Stimulated activated CD4-positive, alpha-beta T cell treated with anti-CD3 and anti-CD28 coated beads, Interleukin-15, amount 100 ng/mL, for 48 hours (primary cell): ENCODE results near the gene KHDC3L.

Experiments used
- DNase-seq, 2 donors: peaks; one replicate each; pipeline ENCODE4 v3.0.0-alpha.2; 2020; ENCODE audit warnings: low read depth in 2 of 2

The KHDC3L gene, protein sequence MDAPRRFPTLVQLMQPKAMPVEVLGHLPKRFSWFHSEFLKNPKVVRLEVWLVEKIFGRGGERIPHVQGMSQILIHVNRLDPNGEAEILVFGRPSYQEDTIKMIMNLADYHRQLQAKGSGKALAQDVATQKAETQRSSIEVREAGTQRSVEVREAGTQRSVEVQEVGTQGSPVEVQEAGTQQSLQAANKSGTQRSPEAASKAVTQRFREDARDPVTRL

DNA sequence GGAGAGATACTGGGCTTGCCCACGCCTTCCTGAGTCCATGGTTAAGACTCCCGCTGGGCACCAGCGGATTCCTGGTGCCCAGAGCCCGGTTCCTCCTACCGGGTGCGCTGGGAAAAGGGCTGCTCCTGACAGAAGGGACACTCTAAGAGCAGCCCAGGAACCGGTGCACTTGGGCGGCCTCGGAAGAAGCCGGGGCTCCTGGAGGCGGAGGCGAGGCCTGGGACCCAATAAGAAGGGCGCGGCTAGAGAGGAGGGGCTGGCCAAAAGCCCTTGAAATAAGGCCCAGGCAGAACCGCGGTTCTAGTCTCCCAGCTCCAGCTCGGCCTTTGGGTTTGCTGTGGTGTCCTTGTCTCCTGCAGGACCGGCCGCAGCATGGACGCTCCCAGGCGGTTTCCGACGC is at the start of gene KHDC3L:
KHDC3L (plus strand) TSS at position 301 of the 400 bp plus-strand sequence; CDS start at position 373, 72 bp downstream.
- no peak for DNase-seq

DNA sequence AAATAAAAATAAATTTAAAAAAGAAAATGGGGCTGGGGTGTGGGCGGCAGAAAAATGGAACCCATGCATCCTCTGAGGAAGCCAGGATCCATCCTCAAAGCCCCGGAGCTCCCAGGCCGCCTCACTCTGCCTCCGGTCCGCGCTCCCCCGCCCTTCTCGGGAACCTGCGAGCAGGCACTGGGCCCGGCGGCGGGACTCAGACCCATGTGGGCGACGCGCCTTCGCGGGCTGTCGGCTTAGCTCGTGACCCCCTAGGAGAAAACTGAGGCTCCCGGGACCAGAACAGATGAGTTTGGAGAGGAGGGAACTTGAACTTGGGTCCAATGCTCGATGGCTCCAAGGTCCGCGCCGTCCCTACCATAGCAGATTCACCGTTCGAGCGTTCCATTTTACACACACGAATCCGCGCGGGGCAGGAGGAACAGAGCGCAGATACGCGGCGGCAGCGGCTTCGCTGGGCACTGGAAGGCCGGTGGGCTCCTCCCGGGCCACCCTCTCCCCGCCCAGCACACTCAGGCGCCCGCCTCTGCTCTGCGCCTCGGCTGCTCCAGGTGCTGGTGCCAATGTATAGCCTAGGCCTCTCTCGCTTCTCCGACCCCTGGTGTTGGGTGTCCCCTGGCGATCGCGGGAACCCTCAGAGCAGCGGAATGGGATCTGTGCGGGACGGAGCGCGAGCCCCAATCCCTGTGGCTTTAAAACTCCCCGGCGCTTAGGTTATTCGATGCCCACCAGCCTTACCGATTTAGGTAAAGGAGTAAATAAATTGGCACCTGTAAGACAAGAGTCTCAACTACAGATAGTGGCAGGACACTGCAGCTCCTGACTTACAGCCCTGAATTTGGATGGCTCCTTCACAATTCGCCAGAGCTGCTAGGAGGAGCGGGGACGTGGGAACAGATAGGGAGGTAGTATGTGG is 47.6 kb upstream of the KHDC3L start:
- DNase-seq: no peak

DNA sequence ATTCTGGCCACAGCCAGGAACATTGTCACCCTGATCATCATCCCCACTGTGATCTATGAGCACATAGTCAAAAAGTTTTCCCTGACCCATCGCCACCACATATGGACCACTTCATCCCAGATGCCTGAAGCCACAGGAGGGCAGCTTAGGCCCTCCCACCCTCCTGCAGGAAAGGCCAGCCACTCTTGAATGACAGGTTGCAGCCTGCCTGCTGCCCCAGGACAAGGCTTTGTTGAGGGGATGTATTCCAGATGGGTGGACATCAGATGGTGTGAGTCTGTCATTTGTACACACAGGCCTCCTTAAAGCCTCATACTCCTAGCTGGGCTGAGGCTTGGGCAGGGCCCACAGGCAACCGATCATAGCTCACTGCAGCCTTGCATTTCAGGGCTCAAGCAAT is 39.1 kb upstream of the KHDC3L start:
- DNase-seq: no peak

DNA sequence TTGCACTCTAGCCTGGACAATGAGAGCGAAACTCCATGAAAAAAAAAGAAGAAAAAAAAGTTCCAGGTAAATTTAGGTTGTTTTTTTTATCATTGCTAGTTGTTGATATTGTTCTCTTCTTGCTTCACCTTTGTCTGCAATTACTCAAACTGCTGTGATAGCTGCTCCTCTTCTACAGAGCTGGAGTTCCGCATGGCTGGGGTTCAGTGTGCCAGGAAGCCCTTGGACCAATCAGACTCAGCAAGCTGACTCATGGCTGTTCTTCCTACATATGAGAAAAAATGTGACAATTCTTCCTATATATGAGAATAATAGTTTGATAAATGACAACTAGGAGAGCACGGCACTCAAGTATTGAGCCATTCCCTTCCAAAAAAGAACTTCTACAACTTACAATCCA is 36.8 kb upstream of the KHDC3L start:
- no peak for DNase-seq

DNA sequence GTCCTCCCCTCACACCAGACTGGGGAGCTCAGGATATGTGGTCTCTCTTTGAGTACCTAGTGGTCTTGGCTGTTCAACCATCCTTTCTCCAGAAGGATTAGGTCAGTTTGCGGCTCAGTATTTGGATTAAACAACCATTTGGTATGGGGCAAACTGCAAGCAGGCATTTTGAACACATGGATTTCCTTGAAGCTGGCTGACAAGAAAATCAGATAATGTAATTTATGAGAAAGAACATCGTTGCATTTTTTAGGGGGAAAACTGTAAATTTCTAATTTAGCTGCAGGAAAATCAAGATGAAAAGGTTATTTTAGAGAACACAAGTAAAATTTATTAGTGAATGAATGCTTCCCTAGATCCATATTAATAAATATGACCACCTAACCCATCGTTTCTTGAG is 33.7 kb upstream of the KHDC3L start:
- DNase-seq: no peak

DNA sequence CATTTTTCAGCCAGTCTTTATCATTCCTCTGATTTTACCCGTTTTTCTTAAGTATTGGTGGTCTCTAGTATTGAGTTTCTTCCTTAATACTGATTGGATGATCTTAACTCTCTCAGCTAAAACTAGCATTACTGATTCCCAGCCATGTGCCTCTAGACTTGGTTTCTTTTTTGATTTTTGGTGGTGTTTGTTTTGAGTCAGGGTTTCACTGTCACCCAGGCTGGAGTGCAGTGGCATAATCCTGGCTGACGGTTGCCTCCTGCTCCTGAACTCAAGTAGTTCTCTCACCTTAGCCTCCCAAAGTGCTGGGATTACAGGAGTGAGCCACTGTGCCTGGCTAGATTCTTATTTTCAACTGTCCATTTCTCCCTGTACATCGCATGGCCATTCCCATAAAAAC is 33.3 kb upstream of the KHDC3L start:
- DNase-seq: no peak

DNA sequence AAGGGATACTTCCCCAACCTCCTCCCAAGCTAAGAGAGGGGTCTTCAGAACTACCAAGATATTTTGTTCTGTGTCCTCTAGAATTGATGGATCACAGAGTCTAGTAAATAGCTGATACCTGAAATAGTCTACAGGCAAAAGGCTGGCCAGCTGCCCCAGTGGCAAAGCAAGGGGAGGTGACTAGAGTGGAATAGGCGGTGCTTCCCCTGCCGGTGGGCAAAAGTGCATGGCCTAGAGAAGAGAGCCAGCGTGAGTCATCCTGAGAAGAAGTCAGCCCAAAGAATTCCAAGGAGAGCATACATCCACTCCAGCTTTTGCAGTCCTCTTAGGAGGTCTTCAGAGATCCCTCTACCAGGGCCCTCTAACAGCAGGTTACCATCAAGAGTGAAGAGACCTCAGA is 23.1 kb upstream of the KHDC3L start:
- no peak for DNase-seq

DNA sequence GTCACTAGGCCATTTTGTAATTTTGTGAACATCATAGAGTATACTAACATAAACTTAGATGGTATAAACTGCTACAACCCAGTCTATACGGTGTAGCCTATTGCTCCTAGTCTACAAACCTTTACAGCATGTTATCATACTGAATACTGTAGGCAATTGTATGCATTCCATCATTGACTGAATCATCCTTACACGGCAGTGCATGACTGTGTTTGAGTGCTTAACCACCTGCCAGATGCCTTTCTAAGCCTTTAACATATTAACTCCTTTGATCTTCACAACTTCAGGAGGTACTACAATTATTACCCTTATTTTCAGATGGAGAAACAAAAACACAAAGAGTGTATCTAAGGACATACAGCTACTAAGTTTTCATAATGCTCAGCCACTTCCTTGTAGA is 22.4 kb upstream of the KHDC3L start:
- no peak for DNase-seq

DNA sequence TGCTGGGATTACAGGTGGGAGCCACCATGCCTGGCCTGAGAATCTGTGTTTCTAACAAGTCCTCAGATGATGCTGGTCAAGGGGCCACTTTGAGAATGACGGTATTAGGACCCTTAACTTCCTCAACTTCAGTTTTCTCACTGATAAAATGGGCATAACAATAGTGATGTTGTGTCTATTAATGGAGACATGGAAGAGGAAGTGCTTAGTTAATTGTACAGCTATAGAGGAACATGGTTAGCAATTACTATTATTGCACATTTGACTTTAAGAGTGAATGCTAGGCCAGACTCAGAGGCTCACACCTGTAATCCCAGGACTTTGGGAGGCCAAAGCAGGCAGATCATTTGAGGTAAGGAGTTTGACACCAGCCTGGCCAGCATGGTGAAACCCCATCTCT is 21.1 kb upstream of the KHDC3L start:
- DNase-seq: no peak

DNA sequence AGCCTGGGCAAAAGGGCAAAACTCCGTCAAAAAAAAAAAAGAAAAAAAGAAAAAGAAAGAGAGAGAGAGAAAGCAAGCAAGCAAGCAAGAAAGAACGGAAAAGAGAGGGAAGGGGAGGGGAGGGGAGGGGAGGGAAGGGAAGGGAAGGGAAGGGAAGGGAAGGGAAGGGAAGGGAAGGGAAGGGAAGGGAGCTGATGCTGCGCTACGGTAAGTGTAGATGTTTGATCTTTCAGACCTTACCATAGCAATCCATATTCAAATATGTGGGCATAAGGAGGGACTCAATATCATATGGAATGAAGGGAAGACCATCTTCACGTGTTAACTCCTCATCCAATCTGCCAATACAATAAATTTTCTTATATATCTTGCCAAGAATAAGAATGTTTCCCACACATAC is 20.3 kb upstream of the KHDC3L start:
- no peak for DNase-seq

DNA sequence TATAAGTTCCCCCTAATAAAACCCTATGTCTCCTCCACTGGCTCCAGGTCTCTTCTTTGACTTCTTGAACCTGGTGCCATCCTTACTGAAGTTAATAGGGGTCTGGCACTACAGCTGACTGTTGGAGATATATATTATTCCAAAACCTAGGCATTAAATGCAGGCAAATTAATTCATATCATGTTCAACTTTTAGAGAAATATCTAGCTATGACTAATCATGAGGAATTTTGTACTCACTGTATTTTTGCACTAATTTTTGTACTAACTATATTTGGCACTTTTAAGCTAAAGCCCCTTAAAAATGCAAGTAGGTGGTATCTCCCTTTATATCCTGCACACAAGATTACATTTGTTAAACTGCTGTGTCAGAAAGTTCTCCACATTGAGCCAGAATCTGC is 19.3 kb upstream of the KHDC3L start:
- DNase-seq: no peak

DNA sequence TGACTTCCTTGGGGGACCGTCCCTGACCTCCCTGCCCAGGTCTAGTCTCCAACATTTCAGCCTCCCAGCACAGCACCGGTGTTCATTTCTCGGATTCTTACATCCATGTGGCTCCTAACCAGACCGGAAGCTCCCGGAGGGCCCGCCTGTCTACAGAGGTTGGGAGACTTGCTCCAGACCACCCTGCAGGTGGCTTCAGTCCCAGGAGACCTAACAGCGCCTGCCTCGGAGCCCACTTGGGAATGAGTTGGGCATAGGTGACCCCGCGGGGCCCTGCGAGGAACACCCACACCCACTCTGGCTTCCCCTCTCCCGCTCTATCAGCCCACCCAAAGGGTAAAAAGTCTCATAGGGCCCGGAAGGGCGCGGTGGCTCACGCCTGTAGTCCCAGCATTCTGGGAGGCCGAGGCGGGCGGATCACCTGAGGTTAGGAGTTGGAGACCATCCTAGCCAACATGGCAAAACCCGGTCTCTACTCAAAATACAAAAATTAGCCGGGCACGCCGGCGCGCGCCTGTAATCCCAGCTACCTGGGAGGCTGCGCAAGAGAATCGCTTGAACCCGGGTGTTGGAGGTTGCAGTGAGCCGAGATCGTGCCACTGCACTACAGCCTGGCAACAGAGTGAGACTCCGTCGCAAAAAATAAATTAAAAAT is 13.8 kb upstream of the KHDC3L start:
- no peak for DNase-seq

DNA sequence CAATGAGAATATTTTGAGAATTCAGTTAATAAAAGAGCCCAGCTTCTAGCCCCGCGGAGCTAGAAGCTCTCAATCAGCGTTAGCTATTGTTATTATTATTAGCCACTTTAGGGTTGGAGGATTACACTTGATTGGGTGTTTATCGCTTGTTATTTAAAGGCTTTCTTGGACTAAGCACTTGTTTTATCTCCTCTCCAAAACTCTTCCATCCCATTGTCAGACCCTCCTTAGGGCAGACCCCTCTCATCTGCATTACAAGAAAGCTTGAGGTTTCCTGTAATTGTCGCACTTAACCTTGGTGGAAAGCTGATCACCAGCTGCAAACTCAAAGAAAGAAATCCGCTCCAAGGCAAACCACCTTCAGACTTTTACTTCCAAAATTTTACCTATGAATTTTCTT is 13.1 kb upstream of the KHDC3L start:
- no peak for DNase-seq

DNA sequence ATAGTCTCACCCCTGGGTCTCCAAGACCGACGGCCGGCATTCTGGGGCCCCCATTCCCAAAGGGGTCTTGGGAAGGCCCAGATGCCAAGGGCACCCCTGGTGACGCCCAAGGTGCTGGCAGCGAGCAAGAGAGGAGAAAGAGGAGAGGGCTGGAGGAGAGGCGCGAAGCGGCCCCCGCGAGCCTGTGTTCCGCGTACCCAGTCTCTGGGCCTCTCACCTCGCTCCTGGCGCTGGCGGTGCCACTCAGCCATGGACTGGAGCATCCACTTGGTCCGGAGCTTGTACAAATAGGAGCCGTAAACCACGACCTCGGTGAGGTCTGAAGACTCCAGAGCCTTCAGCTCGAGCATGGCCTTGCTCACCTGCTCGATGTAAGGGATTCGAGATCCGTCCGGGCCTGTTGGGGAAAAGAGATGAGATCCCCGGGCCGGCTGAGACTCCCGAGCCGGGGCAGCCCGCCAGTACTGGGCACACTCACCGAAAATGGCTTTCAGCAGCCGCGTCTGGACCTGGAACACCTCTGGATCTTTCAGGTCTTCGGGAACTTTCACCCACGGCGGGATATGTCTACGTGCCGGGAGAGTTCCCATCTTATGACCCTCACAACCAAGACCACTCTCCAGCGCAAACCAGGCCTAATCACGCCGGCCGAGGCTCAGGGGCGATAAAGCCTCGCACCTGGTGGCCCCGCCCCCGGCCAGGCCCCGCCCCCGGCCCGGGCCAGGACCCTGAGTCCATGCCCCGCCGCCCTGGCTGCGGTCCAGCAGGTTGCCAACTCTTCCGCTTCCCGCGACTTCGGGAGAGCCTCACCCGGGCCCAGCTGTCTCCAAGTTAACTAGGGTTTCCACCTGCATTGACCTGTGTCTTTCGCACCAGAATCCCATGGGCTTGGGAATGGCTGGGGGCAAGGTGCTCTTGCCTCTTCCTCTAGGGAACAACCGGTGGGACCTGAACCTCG is 8.5 kb upstream of the KHDC3L start, which contains the start of gene DPPA5:
DPPA5 (minus strand) TSS at position 641 of the 958 bp plus-strand sequence; CDS start at position 590, 51 bp downstream.
- no peak for DNase-seq

DNA sequence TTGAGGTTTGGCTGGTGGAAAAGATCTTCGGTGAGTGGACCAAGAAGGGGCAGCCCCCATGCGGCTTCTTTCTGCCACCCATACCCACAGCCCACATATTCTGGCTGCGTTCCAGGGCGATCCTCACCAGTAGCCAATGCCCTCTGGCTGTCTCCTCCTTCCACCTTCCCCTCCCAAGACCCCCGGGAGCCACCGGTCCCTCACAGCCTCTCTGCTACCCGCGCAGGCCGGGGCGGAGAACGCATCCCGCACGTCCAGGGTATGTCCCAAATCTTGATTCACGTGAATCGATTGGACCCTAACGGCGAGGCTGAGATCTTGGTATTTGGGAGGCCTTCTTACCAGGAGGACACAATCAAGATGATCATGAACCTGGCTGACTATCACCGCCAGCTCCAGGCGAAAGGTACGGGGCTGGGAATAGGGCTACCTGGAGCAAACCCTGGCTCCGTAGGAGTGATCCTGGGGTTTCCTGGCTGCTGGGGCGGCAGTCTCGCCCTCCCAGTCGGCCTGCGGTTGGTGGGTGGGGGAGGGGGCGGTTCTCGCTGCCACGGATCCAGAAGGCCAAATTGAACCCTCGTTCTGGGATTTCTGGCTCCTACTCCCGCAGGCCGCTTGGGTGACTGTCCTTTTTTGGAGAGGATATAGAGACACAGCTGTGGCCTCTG is 545 bp downstream of the KHDC3L start:
- no peak for DNase-seq

DNA sequence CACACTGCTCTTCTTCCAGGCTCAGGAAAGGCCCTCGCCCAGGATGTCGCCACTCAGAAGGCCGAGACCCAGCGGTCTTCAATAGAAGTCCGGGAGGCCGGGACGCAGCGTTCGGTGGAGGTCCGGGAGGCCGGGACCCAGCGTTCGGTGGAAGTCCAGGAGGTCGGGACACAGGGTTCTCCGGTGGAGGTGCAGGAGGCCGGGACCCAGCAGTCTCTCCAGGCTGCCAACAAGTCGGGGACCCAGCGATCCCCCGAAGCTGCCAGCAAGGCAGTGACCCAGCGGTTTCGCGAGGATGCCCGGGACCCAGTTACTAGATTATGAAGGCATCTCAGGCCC is 1.0 kb downstream of the KHDC3L start:
- no peak for DNase-seq

DNA sequence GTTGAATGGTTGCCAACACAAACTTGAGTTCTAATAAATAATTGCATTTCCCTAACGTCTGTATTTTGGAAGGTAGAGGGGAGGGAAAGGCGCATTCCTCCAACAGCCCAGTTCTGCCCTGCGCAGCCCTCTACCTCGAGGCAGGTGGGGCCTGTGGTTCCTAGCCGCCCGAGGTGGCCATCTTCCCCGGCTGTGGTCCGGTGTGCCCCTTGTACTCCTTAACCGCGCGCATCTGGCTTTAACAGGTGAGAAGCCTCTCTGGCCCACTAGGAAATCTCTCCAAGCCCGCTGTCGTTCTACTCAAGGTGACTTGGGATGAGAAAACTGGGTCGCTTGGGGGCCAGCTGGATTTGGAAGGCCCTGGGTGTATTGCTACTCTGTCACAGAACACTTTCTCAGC is 1.7 kb downstream of the KHDC3L start:
- no peak for DNase-seq

DNA sequence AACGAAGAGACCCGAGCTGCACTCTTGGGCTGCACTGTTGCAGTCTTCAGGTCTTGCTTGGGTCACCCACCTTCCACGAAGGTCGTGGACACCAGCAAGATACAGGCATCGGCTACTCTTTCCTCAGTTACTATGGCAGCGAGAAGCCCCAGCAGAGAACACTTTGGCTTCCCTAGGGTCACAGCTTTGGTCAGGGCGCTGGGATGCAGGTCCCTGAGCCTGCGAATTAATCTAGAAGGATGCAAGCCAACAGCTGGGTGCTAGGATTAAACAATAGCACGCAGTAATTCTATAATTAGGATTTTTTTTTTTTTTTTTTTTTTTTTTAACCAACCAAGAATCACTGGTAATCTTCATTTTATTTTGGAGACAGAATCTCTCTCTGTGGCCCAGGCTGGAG is 2.1 kb downstream of the KHDC3L start:
- DNase-seq: no peak

DNA sequence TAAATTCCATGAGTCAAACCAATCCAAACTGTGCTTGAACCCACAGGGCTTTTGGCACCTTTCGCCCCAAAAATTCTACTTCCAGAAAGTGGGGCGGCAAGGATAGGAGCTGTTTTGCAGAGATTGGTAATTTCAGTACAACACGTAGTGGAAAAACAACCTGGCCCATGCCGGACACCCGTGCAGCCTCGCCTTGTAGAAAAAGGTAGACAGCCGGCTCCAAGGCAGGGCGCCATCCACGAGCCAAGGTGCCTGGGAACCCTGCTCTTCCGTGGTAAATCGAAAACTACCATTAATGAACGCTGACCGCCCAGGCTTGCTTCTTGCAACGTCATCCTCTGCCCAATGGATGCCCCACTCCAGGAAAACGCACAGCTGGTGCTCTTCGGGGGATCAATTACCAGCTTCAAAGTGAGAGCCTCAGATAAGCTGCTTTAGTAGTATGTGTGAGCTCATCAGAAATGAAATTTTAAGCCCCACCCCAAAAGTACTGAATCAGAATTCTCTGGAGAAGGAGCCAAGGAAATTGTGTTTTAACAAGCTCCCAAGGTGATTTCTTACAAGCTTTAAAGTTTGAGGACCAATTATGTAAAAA is 5.4 kb downstream of the KHDC3L start:
- no peak for DNase-seq

DNA sequence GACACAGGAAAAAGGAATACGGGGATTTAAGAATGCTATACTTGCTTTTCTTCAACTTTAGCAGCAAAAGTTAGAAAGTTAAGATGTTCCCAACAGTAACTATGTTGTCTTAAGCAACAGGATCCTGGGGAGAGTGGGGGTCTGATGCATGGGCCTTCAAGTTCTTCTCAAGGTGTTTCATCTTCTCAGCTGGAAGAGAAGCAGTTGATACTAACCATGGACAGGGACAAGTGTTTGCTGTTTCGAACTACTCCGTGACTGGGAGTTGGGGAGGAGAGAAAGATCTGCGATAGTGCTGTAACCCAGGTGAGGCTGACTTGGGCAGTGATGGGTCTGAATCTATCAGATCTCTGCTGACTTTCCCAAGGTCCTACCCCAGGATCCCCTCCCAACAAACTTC is 6.2 kb downstream of the KHDC3L start:
- no peak for DNase-seq

DNA sequence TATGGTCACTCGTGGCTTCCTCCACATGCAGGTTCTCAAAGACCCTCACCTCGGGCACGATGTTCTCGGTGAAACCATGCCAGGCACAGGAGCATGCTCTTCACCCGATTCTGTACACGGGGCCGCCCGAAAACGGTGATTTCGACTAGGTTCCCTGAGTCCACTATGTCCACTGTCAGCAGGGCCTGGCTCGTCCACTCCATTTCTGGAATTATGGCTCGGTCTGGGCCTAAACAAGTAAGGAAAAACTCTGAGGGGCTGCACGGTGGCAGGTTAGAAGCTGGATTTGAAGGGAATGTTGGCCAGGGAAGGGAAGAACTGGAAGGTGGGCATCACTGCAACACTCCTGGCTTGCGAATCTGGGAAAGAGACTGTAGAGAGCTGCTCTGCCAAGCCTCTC is 6.7 kb downstream of the KHDC3L start:
- no peak for DNase-seq
